HepG2 (cell line): ENCODE data around the gene DDAH1. TPM values are rescaled to one million over a fixed set of nuclear protein-coding genes. Genes with fewer than 3 reads are reported as not detected.

ENCODE experiments used
- ARID4A ChIP-seq: sonication (generic); formaldehyde crosslinking; IDR thresholded peaks from 2 replicates; pipeline ENCODE4 v1.5.0; 2020; ENCODE audit warnings: mild to moderate bottlenecking, missing genetic modification reagents, borderline replicate concordance
- ATF2 ChIP-seq: sonication (generic); formaldehyde crosslinking; IDR thresholded peaks from 2 replicates; pipeline ENCODE4 v1.4.0; 2020; ENCODE audit warnings: missing genetic modification reagents
- BATF2 ChIP-seq: sonication (generic); formaldehyde crosslinking; IDR thresholded peaks from 2 replicates; pipeline ENCODE4 v1.8.0; 2022; ENCODE audit warnings: mild to moderate bottlenecking, missing genetic modification reagents, moderate library complexity
- CREB3 ChIP-seq: sonication (generic); formaldehyde crosslinking; IDR thresholded peaks from 2 replicates; pipeline ENCODE4 v1.5.0; 2020; ENCODE audit warnings: missing genetic modification reagents
- GPBP1L1 ChIP-seq: sonication (generic); formaldehyde crosslinking; IDR thresholded peaks from 2 replicates; pipeline ENCODE4 v1.5.0; 2020; ENCODE audit warnings: mild to moderate bottlenecking, missing genetic modification reagents
- HNRNPH1 ChIP-seq: fragments of 200-400 bp; formaldehyde crosslinking; optimal IDR thresholded peaks from 2 replicates; pipeline ENCODE3; 2017; ENCODE audit warnings: mild to moderate bottlenecking, low read depth, low read length
- NFIC ChIP-seq: IDR thresholded peaks from 2 replicates; pipeline ENCODE4 v1.6.1; 2012; ENCODE audit warnings: mild to moderate bottlenecking, low read length, inconsistent platforms
- TP53 ChIP-seq: sonication (generic); formaldehyde crosslinking; conservative IDR thresholded peaks from 2 replicates; pipeline ENCODE4 v1.4.0; 2020; ENCODE audit warnings: missing genetic modification reagents
- ZC3H13 ChIP-seq: sonication (generic); formaldehyde crosslinking; IDR thresholded peaks from 2 replicates; pipeline ENCODE4 v1.8.1; 2023; ENCODE audit warnings: mild to moderate bottlenecking, missing genetic modification reagents, moderate library complexity
- ZFP36 ChIP-seq: fragments of 150-350 bp; IDR thresholded peaks from 2 replicates; pipeline ENCODE4 v1.6.1; 2018; ENCODE audit warnings: borderline replicate concordance, low read length, low read depth; ENCODE audit not compliant: partially characterized antibody
- ZNF12 ChIP-seq: sonication (generic); formaldehyde crosslinking; IDR thresholded peaks from 2 replicates; pipeline ENCODE4 v1.5.0; 2020; ENCODE audit warnings: missing genetic modification reagents
- ZNF431 ChIP-seq: sonication (generic); formaldehyde crosslinking; IDR thresholded peaks from 2 replicates; pipeline ENCODE4 v1.9.0; 2022; ENCODE audit warnings: missing genetic modification reagents, low read depth, mild to moderate bottlenecking, borderline replicate concordance
- ZNF547 ChIP-seq: sonication (generic); formaldehyde crosslinking; IDR thresholded peaks from 2 replicates; pipeline ENCODE4 v1.5.1; 2020; ENCODE audit warnings: mild to moderate bottlenecking, missing genetic modification reagents
- ZNF782 ChIP-seq: sonication (generic); formaldehyde crosslinking; IDR thresholded peaks from 2 replicates; pipeline ENCODE4 v1.4.0; 2020; ENCODE audit warnings: missing genetic modification reagents, mild to moderate bottlenecking, borderline replicate concordance
- polyA plus RNA-seq, 8 experiments: library from polyadenylated mRNA; depleted of rRNA in 3 of 8; stranded (reverse) in 7 of 8; unstranded in 1 of 8; fragments of >200 nt; fragmentation: Illumina TruSeq in 4 of 8; extraction: Trizol in 4 of 8; gene quantifications; 2 replicates each; pipeline versions ENCODE4 v1.2.1 to v1.2.3, GENCODE V29; 2011 to 2016; ENCODE audit warnings: low read depth in 4 of 8, missing spikeins in 1 of 8, mixed read lengths in 1 of 8; ENCODE audit not compliant: insufficient read depth in 1 of 8
- total RNA-seq, 5 experiments: library from RNA; depleted of rRNA; stranded (reverse); fragments of >200 nt; fragmentation: Illumina TruSeq; extraction: Trizol; gene quantifications; 2 replicates each; pipeline ENCODE4 v1.2.3, GENCODE V29; 2016; ENCODE audit warnings: low read depth in 1 of 5
- TF ChIP-seq, protein P1 (sequence below): sonication (generic); formaldehyde crosslinking; IDR thresholded peaks from 2 replicates; pipeline ENCODE4 v1.5.1; 2020; ENCODE audit warnings: mild to moderate bottlenecking, missing genetic modification reagents, moderate library complexity

Gene DDAH1
- total and polyA plus RNA-seq, 2 of the 13 experiments (the other 11 are each of a cell fraction or from before 2014, with no cell fraction given): 39.7 to 64.4 TPM

GRCh38 chr1:85328713-85329397, 136.1 kb downstream of the DDAH1 start (continued):
- TF ChIP-seq ZC3H13 (CRISPR knock-in tag) (no peak), ZNF12 (CRISPR knock-in tag) (peak; percentile 63; the same call in 1 of the 2 replicates), ZNF431 (CRISPR knock-in tag) (peak; percentile 57; the same call in 1 of the 2 replicates), ARID4A (CRISPR knock-in tag) (peak; percentile 71; the same call in 1 of the 2 replicates), CREB3 (no peak), BATF2 (CRISPR knock-in tag) (no peak), ZNF782 (CRISPR knock-in tag) (no peak), GPBP1L1 (CRISPR knock-in tag) (no peak), ZFP36 (no peak), TP53 (CRISPR knock-in tag) (0 out of 2 replicates have a peak, but pooled peaks have one; percentile 61), HNRNPH1 (no peak), ATF2 (peak; percentile 93), NFIC (peak; percentile 85; the same call in 1 of the 2 replicates), ZNF547 (CRISPR knock-in tag) (no peak)
- TF ChIP-seq, protein P1, sequence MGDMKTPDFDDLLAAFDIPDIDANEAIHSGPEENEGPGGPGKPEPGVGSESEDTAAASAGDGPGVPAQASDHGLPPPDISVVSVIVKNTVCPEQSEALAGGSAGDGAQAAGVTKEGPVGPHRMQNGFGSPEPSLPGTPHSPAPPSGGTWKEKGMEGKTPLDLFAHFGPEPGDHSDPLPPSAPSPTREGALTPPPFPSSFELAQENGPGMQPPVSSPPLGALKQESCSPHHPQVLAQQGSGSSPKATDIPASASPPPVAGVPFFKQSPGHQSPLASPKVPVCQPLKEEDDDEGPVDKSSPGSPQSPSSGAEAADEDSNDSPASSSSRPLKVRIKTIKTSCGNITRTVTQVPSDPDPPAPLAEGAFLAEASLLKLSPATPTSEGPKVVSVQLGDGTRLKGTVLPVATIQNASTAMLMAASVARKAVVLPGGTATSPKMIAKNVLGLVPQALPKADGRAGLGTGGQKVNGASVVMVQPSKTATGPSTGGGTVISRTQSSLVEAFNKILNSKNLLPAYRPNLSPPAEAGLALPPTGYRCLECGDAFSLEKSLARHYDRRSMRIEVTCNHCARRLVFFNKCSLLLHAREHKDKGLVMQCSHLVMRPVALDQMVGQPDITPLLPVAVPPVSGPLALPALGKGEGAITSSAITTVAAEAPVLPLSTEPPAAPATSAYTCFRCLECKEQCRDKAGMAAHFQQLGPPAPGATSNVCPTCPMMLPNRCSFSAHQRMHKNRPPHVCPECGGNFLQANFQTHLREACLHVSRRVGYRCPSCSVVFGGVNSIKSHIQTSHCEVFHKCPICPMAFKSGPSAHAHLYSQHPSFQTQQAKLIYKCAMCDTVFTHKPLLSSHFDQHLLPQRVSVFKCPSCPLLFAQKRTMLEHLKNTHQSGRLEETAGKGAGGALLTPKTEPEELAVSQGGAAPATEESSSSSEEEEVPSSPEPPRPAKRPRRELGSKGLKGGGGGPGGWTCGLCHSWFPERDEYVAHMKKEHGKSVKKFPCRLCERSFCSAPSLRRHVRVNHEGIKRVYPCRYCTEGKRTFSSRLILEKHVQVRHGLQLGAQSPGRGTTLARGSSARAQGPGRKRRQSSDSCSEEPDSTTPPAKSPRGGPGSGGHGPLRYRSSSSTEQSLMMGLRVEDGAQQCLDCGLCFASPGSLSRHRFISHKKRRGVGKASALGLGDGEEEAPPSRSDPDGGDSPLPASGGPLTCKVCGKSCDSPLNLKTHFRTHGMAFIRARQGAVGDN (CRISPR knock-in tag): no peak
